C4-2B (cell line): ENCODE data around the gene LAPTM5.

Experiments used
- CTCF ChIP-seq: fragments of 450-650 bp; conservative IDR thresholded peaks from 2 replicates; pipeline ENCODE4 v1.5.1; 2017; ENCODE audit warnings: mild to moderate bottlenecking
- ZFX ChIP-seq: fragments of 450-650 bp; IDR thresholded peaks from 2 replicates; pipeline ENCODE4 v1.6.1; 2017

- no peak for TF ChIP-seq CTCF
- no peak for TF ChIP-seq ZFX
Observed at GRCh38 chr1:30685796-30686165, 71.8 kb downstream of the LAPTM5 start.
